ENCODE results near the gene SGF29.
"Not testable (repeated sequence)": the region's sequence is repeated elsewhere in the genome, so short reads cannot be mapped to it uniquely, and the experiment has no call there.

Gene SGF29

DNA sequence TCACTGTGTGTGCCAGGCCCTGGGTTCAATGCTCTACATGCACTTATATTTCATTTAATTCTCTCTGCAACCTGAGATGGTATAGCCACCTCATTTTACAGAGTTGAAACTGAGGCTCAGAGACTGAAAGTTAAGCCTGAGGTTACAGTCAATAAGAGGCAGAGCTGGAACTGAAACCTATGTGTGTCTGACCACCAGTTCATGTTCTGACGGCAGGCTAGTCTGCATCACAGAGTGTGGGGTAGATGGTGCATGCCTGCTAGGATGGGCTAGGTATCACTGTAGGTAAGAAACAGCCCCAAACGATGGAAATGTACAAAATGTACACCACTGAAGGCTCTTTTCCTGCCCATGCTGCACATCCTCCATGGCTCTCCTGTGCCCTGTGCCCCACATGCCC is 86.2 kb downstream of the SGF29 start:
- not testable (repeated sequence) for ATAC-seq (ENCODE audit: low read depth); H3K9me3 Mint-ChIP-seq; H3K4me1 Mint-ChIP-seq; DNase-seq (ENCODE audit: low spot score in 2 of 2); H3K4me3 Mint-ChIP-seq; H3K27me3 Mint-ChIP-seq; H3K27ac Mint-ChIP-seq; H3K36me3 Mint-ChIP-seq

Data from memory B cell (primary cell).